Endothelial cell of umbilical vein (primary cell): ENCODE results near the gene APBB2. TPM values are rescaled to one million over a fixed set of nuclear protein-coding genes. Genes with fewer than 3 reads are reported as not detected.

Source experiments
- BruUV-seq: library from RNA; stranded (reverse); fragments of 400-500 nt; replicated peaks from 2 replicates; lab custom pipeline; 2021; lab: Mats Ljungman, UMichigan
- CTCF ChIA-PET: fragments of 300-600, 350-600 bp; sonication (Branson Sonifier 250); formaldehyde crosslinking; loops from one replicate; lab custom pipeline; 2021; ENCODE audit warnings: antibody characterized with exemption, inconsistent platforms; lab: Charles Lee
- POLR2A ChIA-PET: fragments of 300-600, 350-600 bp; sonication (Branson Sonifier 250); formaldehyde crosslinking; loops from one replicate; lab custom pipeline; 2021; ENCODE audit warnings: antibody characterized with exemption, inconsistent platforms; lab: Charles Lee
- DNase-seq: peaks from one replicate; pipeline ENCODE4 v3.0.0-alpha.2; 2011; ENCODE audit warnings: low read depth, low spot score
- FAIRE-seq: peaks from 2 replicates; lab custom pipeline; 2011; peaks lifted over from hg19 to GRCh38; lab: Jason Lieb, UNC
- H2AFZ ChIP-seq: 2 replicates; pipeline ENCODE4 v1.6.0; 2012; ENCODE audit warnings: low read depth, low read length, control low read depth, inconsistent platforms
- H3K27ac ChIP-seq: 2 replicates; pipeline ENCODE4 v1.5.1; 2011; ENCODE audit warnings: low read depth, mild to moderate bottlenecking, control low read depth, low read length, moderate library complexity; ENCODE audit not compliant: insufficient read depth
- H3K27me3 ChIP-seq, 2 experiments: 2 replicates each; pipeline versions ENCODE4 v1.6.0 to v1.6.1; 2011; ENCODE audit warnings: low read length in 2 of 2, mixed read lengths in 1 of 2; ENCODE audit not compliant: control insufficient read depth in 2 of 2, insufficient read depth in 2 of 2
- H3K36me3 ChIP-seq, 2 experiments: 2 replicates in 1 of 2; 3 replicates in 1 of 2; pipeline ENCODE4 v1.5.1; 2011; ENCODE audit warnings: low read length in 2 of 2, mild to moderate bottlenecking in 1 of 2, moderate library complexity in 1 of 2; ENCODE audit not compliant: control insufficient read depth in 2 of 2, insufficient read depth in 2 of 2; ENCODE audit errors: extremely low read depth in 1 of 2
- H3K4me1 ChIP-seq: 3 replicates; pipeline ENCODE4 v1.5.1; 2011; ENCODE audit warnings: mild to moderate bottlenecking, low read length; ENCODE audit not compliant: control insufficient read depth, insufficient read depth; ENCODE audit errors: extremely low read depth
- H3K4me2 ChIP-seq: 2 replicates; pipeline ENCODE4 v1.6.1; 2011; ENCODE audit warnings: low read length, control low read depth, mixed read lengths; ENCODE audit not compliant: insufficient read depth
- H3K4me3 ChIP-seq, 3 experiments: fragments of 200-600 bp in 1 of 3; sonication (generic), shearing (Covaris generic) in 1 of 3; replicated peaks in 1 of 3; 2 replicates each; pipeline ENCODE4 v1.5.1; 2011 to 2016; ENCODE audit warnings: control low read depth in 3 of 3, low read length in 3 of 3, mild to moderate bottlenecking in 2 of 3, inconsistent platforms in 1 of 3, low read depth in 1 of 3, moderate library complexity in 1 of 3; ENCODE audit not compliant: insufficient read depth in 1 of 3
- H3K79me2 ChIP-seq: 2 replicates; pipeline ENCODE4 v1.6.0; 2012; ENCODE audit warnings: low read length, inconsistent platforms; ENCODE audit not compliant: control insufficient read depth, insufficient read depth
- H3K9ac ChIP-seq: replicated peaks from 2 replicates; pipeline ENCODE3; 2011; ENCODE audit warnings: low read length, control low read depth; ENCODE audit not compliant: insufficient read depth; ENCODE audit errors: extremely low read depth
- H3K9me1 ChIP-seq: replicated peaks from 3 replicates; pipeline ENCODE4 v1.6.0; 2011; ENCODE audit warnings: mild to moderate bottlenecking, low read length; ENCODE audit not compliant: control insufficient read depth, insufficient read depth; ENCODE audit errors: extremely low read depth
- H3K9me3 ChIP-seq: replicated peaks from 2 replicates; pipeline ENCODE4 v1.5.1; 2012; ENCODE audit warnings: low read length, inconsistent platforms; ENCODE audit not compliant: control insufficient read depth, insufficient read depth
- H4K20me1 ChIP-seq: replicated peaks from 2 replicates; pipeline ENCODE3; 2011; ENCODE audit warnings: mild to moderate bottlenecking, low read length; ENCODE audit not compliant: control insufficient read depth, insufficient read depth; ENCODE audit errors: extremely low read depth
- MYC ChIP-seq: IDR thresholded peaks from one replicate; pipeline ENCODE4 v1.6.1; 2011; ENCODE audit warnings: mild to moderate bottlenecking, low read depth, low read length
- POLR2A ChIP-seq: IDR thresholded peaks from 2 replicates; pipeline ENCODE4 v1.6.1; 2012; ENCODE audit warnings: low read depth, mild to moderate bottlenecking, control low read depth, low read length
- POLR2AphosphoS5 ChIP-seq: IDR thresholded peaks from 2 replicates; pipeline ENCODE4 v1.6.1; 2012; ENCODE audit warnings: low read depth, mild to moderate bottlenecking, control low read depth, low read length, moderate library complexity; ENCODE audit not compliant: insufficient read depth
- dilution Hi-C: fragments of 300-500 bp; cut with MboI; formaldehyde crosslinking; loops from one replicate; pipeline ENCODE4 v1.15.0; 2019; ENCODE audit warnings: low sequenced_read_pairs; ENCODE audit not compliant: extremely low pct_ligation_motif_present
- intact Hi-C: fragments of 100-400 bp; cut with micrococcal nuclease; formaldehyde crosslinking; loops from one replicate; pipeline ENCODE4 v1.10.0; 2022
- polyA plus RNA-seq, 4 experiments: library from polyadenylated mRNA; depleted of rRNA in 3 of 4; stranded (reverse) in 3 of 4; unstranded in 1 of 4; fragments of >200 nt; gene quantifications; 2 replicates each; pipeline versions ENCODE4 v1.2.1 to v1.2.3, GENCODE V29; 2011 to 2012; ENCODE audit warnings: missing spikeins in 1 of 4
- total RNA-seq: library from RNA; stranded (reverse); gene quantifications from 2 replicates; pipeline ENCODE4 v1.2.3, GENCODE V29; 2021
- TF ChIP-seq, protein P1 (sequence below), 2 donors: IDR thresholded peaks; 1 replicate in 1 of 2; 2 replicates in 1 of 2; pipeline ENCODE4 v1.5.1; 2011; ENCODE audit warnings: low read length in 2 of 2, mild to moderate bottlenecking in 2 of 2, moderate library complexity in 2 of 2, control low read depth in 1 of 2, inconsistent platforms in 1 of 2, low read depth in 1 of 2; ENCODE audit not compliant: insufficient read depth in 1 of 2; ENCODE audit errors: extremely low read depth in 1 of 2

Gene APBB2
- total and polyA plus RNA-seq, 2 donors (not counting 3 experiments of a cell fraction or from before 2014, with no cell fraction given): 79.8 to 124 TPM

DNA sequence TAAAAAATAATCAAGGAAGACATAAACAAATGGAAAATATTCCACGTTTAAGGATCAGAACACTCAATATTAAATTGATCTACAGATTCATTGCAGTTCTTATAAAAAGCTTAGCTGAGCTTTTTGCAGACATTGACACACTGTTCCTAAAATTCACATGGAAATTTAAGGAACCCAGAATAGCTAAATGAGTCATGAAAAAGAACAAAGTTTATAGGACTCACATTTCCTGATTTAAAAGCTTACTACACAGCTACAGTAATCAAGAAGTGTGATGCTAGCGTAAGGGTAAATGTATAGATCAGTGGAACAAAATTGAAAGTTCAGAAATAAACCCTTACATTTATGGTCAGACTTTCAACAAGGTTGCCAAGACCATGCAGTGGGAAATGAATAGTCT is 431.5 kb downstream of the APBB2 start:
- intact Hi-C loops (no loop called here), dilution Hi-C loops (no loop called here)
- Histone ChIP-seq H3K27me3 (peaks cover 2 to 8% of the 10 kb centered on the region in 2 experiments), H3K9ac (no peak overlapping the region), H2AFZ (no peak overlapping the region), H3K9me1 (no peaks in the 10 kb centered on the region), H3K9me3 (no peaks in the 10 kb centered on the region), H3K4me2 (no peak overlapping the region), H3K27ac (no peak overlapping the region), H4K20me1 (no peaks in the 10 kb centered on the region), H3K36me3 (no peaks in the 10 kb centered on the region), H3K4me1 (no peaks in the 10 kb centered on the region), H3K4me3 (no peak overlapping the region), H3K79me2 (no peaks in the 10 kb centered on the region)
- no peak for DNase-seq
- BruUV-seq: no TSS peak
- ChIA-PET CTCF (interaction anchor here (1.0 kb wide), 1 partner anchor 15 kb away, joined by 3 read pairs; no protein-coding TSS in a partner anchor), POLR2A (no interaction called here)
- TF ChIP-seq POLR2A (no peak), POLR2AphosphoS5 (no peak), MYC (no peak)
- FAIRE-seq: no peak

DNA sequence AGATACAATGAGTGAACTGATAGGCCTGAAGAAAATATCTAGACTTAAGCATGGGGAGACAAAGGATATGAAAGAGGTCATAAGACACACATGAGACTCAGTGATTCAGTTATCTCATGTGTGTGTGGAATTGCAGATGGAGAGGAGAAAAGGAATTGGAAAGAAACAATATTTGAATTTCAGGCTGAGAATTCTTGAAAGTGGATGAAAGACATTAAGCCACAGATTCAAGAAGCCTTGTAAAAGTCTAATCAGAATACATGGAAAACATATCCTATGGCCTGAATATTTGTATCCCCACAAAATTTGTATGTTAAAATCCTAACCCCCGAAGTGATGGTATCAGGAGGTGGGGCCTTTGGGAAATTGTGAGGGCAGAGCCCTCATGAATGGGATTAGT is 436.3 kb downstream of the APBB2 start:
- Histone ChIP-seq H3K4me3 (no peak overlapping the region), H3K9ac (no peak overlapping the region), H2AFZ (no peak overlapping the region), H3K27me3 (peaks cover 2 to 10% of the 10 kb centered on the region in 2 experiments), H4K20me1 (no peaks in the 10 kb centered on the region), H3K9me3 (no peaks in the 10 kb centered on the region), H3K27ac (no peak overlapping the region), H3K4me1 (no peaks in the 10 kb centered on the region), H3K79me2 (no peaks in the 10 kb centered on the region), H3K9me1 (no peaks in the 10 kb centered on the region), H3K36me3 (no peaks in the 10 kb centered on the region), H3K4me2 (no peak overlapping the region)
- ChIA-PET POLR2A (no interaction called here), CTCF (interaction anchor here (0.9 kb wide), 1 partner anchor 29 kb away, joined by 3 read pairs; no protein-coding TSS in a partner anchor)
- TF ChIP-seq, protein P1, sequence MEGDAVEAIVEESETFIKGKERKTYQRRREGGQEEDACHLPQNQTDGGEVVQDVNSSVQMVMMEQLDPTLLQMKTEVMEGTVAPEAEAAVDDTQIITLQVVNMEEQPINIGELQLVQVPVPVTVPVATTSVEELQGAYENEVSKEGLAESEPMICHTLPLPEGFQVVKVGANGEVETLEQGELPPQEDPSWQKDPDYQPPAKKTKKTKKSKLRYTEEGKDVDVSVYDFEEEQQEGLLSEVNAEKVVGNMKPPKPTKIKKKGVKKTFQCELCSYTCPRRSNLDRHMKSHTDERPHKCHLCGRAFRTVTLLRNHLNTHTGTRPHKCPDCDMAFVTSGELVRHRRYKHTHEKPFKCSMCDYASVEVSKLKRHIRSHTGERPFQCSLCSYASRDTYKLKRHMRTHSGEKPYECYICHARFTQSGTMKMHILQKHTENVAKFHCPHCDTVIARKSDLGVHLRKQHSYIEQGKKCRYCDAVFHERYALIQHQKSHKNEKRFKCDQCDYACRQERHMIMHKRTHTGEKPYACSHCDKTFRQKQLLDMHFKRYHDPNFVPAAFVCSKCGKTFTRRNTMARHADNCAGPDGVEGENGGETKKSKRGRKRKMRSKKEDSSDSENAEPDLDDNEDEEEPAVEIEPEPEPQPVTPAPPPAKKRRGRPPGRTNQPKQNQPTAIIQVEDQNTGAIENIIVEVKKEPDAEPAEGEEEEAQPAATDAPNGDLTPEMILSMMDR (IDR thresholded peaks at IDR 0.05; ENCODE audit: extremely low read depth in 1 of 2, insufficient read depth in 1 of 2, low read depth in 1 of 2, low read length in 2 of 2): no peak
- no TSS peak for BruUV-seq
- dilution Hi-C loops: no loop called here
- intact Hi-C loops: no loop called here
- FAIRE-seq: no peak
- no peak for DNase-seq
